ENCODE results near the gene TOP1. TPM values are rescaled to one million over a fixed set of nuclear protein-coding genes. Genes with fewer than 3 reads are reported as not detected.

The TOP1 gene
- total and polyA plus RNA-seq, 9 of the 15 experiments (the other 6 are each of a cell fraction or from before 2014, with no cell fraction given) = 26.4 to 127 (median 39.6) TPM

- TF ChIP-seq ATF6 (CRISPR knock-in tag; IDR thresholded peaks at IDR 0.05) (no peak), ELF2 (CRISPR knock-in tag; IDR thresholded peaks at IDR 0.05) (peak; percentile 34; the same call in 1 of the 2 replicates), POLR2A (conservative IDR thresholded peaks at IDR 0.05) (no peak), CHD1 (IDR thresholded peaks at IDR 0.05; ENCODE audit: low read length) (no peak), BACH1 (tag; IDR thresholded peaks at IDR 0.05) (peak; percentile 52), ZC3H8 (IDR thresholded peaks at IDR 0.05) (no peak), HNRNPH1 (optimal IDR thresholded peaks at IDR 0.05; ENCODE audit: low read depth, low read length) (no peak), RNF219 (CRISPR knock-in tag; IDR thresholded peaks at IDR 0.05) (no peak), SMARCE1 (IDR thresholded peaks at IDR 0.05) (peak; percentile 82), E2F8 (IDR thresholded peaks at IDR 0.05; ENCODE audit: low read depth, partially characterized antibody) (no peak), KLF6 (CRISPR knock-in tag; IDR thresholded peaks at IDR 0.05; ENCODE audit: borderline replicate concordance) (peak; percentile 6; the same call in 1 of the 2 replicates), KDM4B (IDR thresholded peaks at IDR 0.05; ENCODE audit: borderline replicate concordance in 2 of 2, low read depth in 1 of 2) (no peak), PHF21A (IDR thresholded peaks at IDR 0.05; ENCODE audit: borderline replicate concordance, low read depth) (peak; percentile 78; the same call in 1 of the 2 replicates), ARID1B (IDR thresholded peaks at IDR 0.05) (peak; percentile 72)
Observed at GRCh38 chr20:41003143-41003935, 25.3 kb upstream of the TOP1 start (continued).
